PC-9 (cell line): ENCODE measurements around the gene SETBP1.

ENCODE experiments used
- CTCF ChIP-seq: fragments of 200-600 bp; sonication (generic); conservative IDR thresholded peaks from 2 replicates; pipeline ENCODE4 v1.6.1; 2017; ENCODE audit warnings: mixed run types, antibody characterized with exemption, mild to moderate bottlenecking, moderate library complexity
- EZH2 ChIP-seq: fragments of 200-600 bp; sonication (generic); IDR thresholded peaks from 2 replicates; pipeline ENCODE4 v1.8.0; 2017; ENCODE audit warnings: antibody characterized with exemption, low read depth

GRCh38 chr18:44682871-44683221 is 2.2 kb downstream of the SETBP1 start:
- TF ChIP-seq CTCF (no peak), EZH2 (no peak)
